Heart right ventricle (tissue), 16 donors: ENCODE results near the gene GNG2. TPM values are rescaled to one million over a fixed set of nuclear protein-coding genes. Genes with fewer than 3 reads are reported as not detected.

Source experiments
- ATAC-seq, 8 donors: fragments of 200-7000 bp; cut with Tn5 transposase; one replicate each; pipeline ENCODE4 v1.9.1; 2020; ENCODE audit warnings: mild to moderate bottlenecking in 8 of 8, moderate library complexity in 8 of 8, moderate number of reproducible peaks in 1 of 8
- DNase-seq, 2 donors: peaks; one replicate each; pipeline ENCODE4 v3.0.0-alpha.2; 2020
- H3K27ac ChIP-seq, 10 donors: fragments of 200-600 bp; sonication (generic) in 2 of 10; one replicate each; pipeline versions ENCODE4 v1.5.0 to v1.8.0; 2020 to 2022; ENCODE audit warnings: mild to moderate bottlenecking in 3 of 10
- H3K27me3 ChIP-seq, 7 donors: fragments of 200-600 bp; one replicate each; pipeline ENCODE4 v1.8.0; 2021 to 2022; ENCODE audit warnings: mild to moderate bottlenecking in 2 of 7
- H3K36me3 ChIP-seq, 9 donors: fragments of 200-600 bp; sonication (generic) in 1 of 9; one replicate each; pipeline versions ENCODE4 v1.5.0 to v1.8.0; 2020 to 2022; ENCODE audit warnings: mild to moderate bottlenecking in 2 of 9
- H3K4me1 ChIP-seq, 9 donors: fragments of 200-600 bp; sonication (generic) in 1 of 9; one replicate each; pipeline versions ENCODE4 v1.5.0 to v1.8.0; 2020 to 2022; ENCODE audit warnings: mild to moderate bottlenecking in 4 of 9
- H3K4me3 ChIP-seq, 10 donors: fragments of 200-600 bp; sonication (generic) in 2 of 10; one replicate each; pipeline versions ENCODE4 v1.5.0 to v1.8.0; 2020 to 2022; ENCODE audit warnings: mild to moderate bottlenecking in 7 of 10, moderate library complexity in 2 of 10
- H3K9me3 ChIP-seq, 11 donors: fragments of 200-600 bp in 10 of 11; sonication (generic) in 2 of 11; one replicate each; pipeline versions ENCODE4 v1.5.0 to v1.8.0; 2013 to 2022; ENCODE audit warnings: mild to moderate bottlenecking in 2 of 11, control low read depth in 1 of 11, moderate library complexity in 1 of 11
- WGBS, 2 donors: extraction: QIAGEN DNeasy Blood & Tissue Kit; methylation state at CpG; one replicate each; pipeline ENCODE4 v1.1.7; 2013; ENCODE audit warnings: inconsistent platforms in 1 of 2; 5-methylcytosine and 5-hydroxymethylcytosine counted together
- intact Hi-C, 10 donors: fragments of 100-400 bp; cut with DNase I; formaldehyde crosslinking; loops; one replicate each; pipeline versions ENCODE4 v1.11.1 to v1.14.2; 2022
- polyA plus RNA-seq, 2 donors: library from polyadenylated mRNA; stranded (reverse); fragments of 200-250 nt; gene quantifications; one replicate each; pipeline ENCODE4 v1.2.3, GENCODE V29; 2013
- total RNA-seq, 10 donors: library from RNA; stranded (reverse); fragmentation: NEBNext Ultra II Directional in 3 of 10; extraction: Animal tissue kit (Norgen Biotek cat#: 25700) in 3 of 10; gene quantifications; one replicate each; pipeline versions ENCODE4 v1.2.1 to v1.2.4, GENCODE V29; 2021 to 2023
- TF ChIP-seq, protein P1 (sequence below), 9 donors: fragments of 200-600 bp; sonication (generic) in 2 of 9; IDR thresholded peaks; one replicate each; pipeline versions ENCODE4 v1.5.0 to v1.8.0; 2021 to 2022; ENCODE audit warnings: antibody characterized with exemption in 9 of 9, mild to moderate bottlenecking in 5 of 9, moderate library complexity in 1 of 9
- donor health status: Arrhythmogenic right ventricular cardiomyopathy.
- donor health status: ischemic (EF 13 %, LVEDD 7.1; RV severe dilation, severe dysfunction).
- donor health status: healthy with polysubstance abuse.
- donor health status: DM: no; HTN: yes; CAD: no.
- donor health status: DM: no; HTN: no; CAD: no.
- donor health status: ischemic (EF 25% LVEDD 6.9; RV normal size, moderate dysfunction).
- donor health status: ischemic (EF 25% LVEDD 5.7; RV mildly dilated, moderate dysfunction).
- donor health status: healthy.
- donor health status: DM: yes; HTN: yes; CAD: no.
- donor health status: Ischemic cardiomyopathy.
- donor health status: ischemic (EF 35%, LVEDD 5.7; RV mildly dilated, moderate dysfunction).
- donor health status: nonischemic (EF 11% LVEDD 7.7; RV severe dilation, severe dysfunction).
- donor health status: DM: yes; HTN: yes; CAD: no.
- donor health status: PGD.
- donor health status: ischemic (EF 29% LVEDD 5.4; RV normal size, mild dysfunction).
- donor health status: nonischemic (EF 23%, LVEDD 6.1; RV moderate dilation, normal function).

The GNG2 gene
- total and polyA plus RNA-seq, 12 donors, result 3.6 to 20.6 (median 7.2) TPM

DNA sequence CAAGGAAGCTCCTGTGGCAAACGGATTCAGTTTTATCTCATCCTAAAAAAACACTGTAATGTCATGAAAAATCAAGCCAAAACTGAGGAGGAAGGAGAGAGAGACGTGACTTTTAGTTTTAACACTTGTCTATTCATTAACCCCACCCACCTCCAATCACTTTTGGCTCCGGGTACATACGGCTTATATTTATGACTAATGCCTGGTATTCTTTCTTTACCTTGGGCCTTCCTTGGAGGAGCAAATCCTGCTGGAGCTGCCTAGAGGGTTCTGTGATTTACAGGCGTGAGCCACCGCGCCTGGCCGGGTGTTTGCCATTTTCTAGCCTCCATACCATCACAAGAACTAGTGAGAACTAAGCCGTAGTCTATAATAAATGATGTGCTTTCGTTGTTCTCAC lies 68.2 kb downstream of the GNG2 start:
- TF ChIP-seq, protein P1, sequence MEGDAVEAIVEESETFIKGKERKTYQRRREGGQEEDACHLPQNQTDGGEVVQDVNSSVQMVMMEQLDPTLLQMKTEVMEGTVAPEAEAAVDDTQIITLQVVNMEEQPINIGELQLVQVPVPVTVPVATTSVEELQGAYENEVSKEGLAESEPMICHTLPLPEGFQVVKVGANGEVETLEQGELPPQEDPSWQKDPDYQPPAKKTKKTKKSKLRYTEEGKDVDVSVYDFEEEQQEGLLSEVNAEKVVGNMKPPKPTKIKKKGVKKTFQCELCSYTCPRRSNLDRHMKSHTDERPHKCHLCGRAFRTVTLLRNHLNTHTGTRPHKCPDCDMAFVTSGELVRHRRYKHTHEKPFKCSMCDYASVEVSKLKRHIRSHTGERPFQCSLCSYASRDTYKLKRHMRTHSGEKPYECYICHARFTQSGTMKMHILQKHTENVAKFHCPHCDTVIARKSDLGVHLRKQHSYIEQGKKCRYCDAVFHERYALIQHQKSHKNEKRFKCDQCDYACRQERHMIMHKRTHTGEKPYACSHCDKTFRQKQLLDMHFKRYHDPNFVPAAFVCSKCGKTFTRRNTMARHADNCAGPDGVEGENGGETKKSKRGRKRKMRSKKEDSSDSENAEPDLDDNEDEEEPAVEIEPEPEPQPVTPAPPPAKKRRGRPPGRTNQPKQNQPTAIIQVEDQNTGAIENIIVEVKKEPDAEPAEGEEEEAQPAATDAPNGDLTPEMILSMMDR (IDR thresholded peaks at IDR 0.05), result no peak
- Histone ChIP-seq H3K4me1 (peaks cover 0 to 40% (median 0%) of the 10 kb centered on the region in 9 donors), H3K9me3 (no peaks in the 10 kb centered on the region), H3K4me3 (no peak overlapping the region), H3K27me3 (no peaks in the 10 kb centered on the region), H3K27ac (no peak overlapping the region), H3K36me3 (no peaks in the 10 kb centered on the region)
- WGBS, 2 donors, result 87 to 90% methylated on average over 10 of the region's 10 CpGs
- DNase-seq (no peak), ATAC-seq (no peak)
- intact Hi-C loops, result no loop called here

DNA sequence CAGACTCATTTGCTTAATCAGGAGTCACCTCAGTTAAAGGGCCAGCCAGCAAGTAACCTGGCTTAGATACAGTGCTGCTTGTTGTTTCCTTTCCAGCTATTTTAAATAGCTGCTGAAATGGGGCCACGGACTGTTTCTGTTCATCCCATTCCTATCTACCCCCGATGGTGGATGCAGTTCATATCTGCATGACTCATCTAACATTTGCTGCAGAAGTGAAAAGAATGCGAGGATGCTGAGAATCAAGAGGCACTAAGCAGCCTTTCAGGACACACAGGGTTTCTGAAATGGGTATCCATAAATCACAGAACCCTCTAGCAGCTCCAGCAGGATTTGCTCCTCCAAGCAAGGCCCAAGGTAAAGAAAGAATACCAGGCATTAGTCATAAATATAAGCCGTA lies 68.8 kb downstream of the GNG2 start:
- no peaks in the 10 kb centered on the region for H3K27me3 ChIP-seq
- 49% methylated on average over 4 of the region's 4 CpGs for WGBS, 2 donors
- H3K4me3 ChIP-seq, result no peak overlapping the region
- ATAC-seq (no peak), DNase-seq (no peak)
- intact Hi-C loops, result no loop called here
- no peaks in the 10 kb centered on the region for H3K36me3 ChIP-seq
- no peak overlapping the region for H3K27ac ChIP-seq
- H3K9me3 ChIP-seq, result no peaks in the 10 kb centered on the region
- TF ChIP-seq, protein P1 (IDR thresholded peaks at IDR 0.05), result no peak
- H3K4me1 ChIP-seq, result peaks cover 0 to 41% (median 0%) of the 10 kb centered on the region in 9 donors

DNA sequence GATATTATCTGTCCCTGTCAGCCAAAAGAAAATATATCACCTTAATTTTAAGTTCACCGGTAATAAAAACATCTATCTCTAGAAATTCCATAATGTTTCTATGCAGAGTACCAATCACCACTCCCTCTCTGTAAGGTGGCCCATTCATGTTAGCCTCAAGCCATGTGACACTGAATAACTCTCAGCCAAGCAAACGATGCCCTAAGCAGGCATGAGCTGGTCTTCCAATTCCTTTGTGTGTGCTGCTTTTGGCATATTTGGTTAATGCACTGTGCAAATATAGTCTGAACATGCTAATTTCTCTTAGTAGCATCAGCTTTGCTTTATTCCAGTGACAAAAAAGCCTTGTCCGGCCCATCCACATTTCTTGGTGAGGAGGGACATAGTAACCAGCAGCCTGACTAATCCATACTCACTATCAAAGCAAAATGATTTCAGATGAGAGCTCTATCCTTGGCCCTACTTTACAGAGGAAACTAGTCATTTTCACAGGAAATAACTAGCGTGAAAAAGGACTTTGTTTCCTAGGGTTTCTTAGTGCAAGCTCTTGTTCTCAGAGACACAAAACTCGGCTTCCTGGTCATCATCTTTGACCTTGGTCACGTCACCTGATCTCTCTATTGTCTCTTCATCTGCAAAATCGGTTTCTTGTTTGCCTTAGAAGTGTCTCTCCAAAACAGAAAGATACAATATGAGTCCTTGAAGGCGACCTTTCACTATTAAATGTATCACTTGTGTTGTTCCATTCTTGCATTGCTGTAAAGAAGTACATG lies 69.7 kb downstream of the GNG2 start:
- no peaks in the 10 kb centered on the region for H3K36me3 ChIP-seq
- intact Hi-C loops, result no loop called here
- no peak overlapping the region for H3K4me3 ChIP-seq
- H3K4me1 ChIP-seq, result peaks cover 0 to 35% (median 0%) of the 10 kb centered on the region in 9 donors
- no peaks in the 10 kb centered on the region for H3K9me3 ChIP-seq
- 73 to 83% methylated on average over 8 of the region's 8 CpGs for WGBS, 2 donors
- ATAC-seq, result no peak
- TF ChIP-seq, protein P1 (IDR thresholded peaks at IDR 0.05), result no peak
- H3K27me3 ChIP-seq, result no peaks in the 10 kb centered on the region
- no peak overlapping the region for H3K27ac ChIP-seq
- DNase-seq, result no peak

DNA sequence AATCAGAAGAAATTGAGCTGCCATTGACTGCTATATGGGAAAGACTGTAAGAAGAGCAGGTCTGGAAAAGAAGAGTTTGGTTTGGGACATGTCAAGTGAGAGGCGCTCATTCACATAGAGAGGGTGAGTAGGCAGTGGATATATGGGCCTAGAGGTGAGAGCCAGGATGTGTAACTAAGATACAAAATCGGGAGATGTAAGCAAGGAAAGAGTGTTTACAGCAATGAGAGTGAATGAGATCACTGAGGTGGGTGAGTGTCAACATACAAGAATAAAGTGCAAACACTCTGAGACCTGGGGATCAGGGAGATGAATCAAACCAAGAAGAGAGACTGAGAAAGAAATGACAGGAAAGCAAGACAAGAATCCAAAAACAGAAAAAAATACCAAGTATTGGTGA lies 70.9 kb downstream of the GNG2 start:
- WGBS, 2 donors, result 90 to 96% methylated on average over 2 of the region's 2 CpGs

More for the DNA sequence above, 70.9 kb downstream of the GNG2 start:
- TF ChIP-seq, protein P1 (IDR thresholded peaks at IDR 0.05), result no peak
- Histone ChIP-seq H3K4me3 (no peak overlapping the region), H3K27me3 (no peaks in the 10 kb centered on the region), H3K36me3 (no peaks in the 10 kb centered on the region), H3K4me1 (peaks cover 0 to 35% (median 0%) of the 10 kb centered on the region in 9 donors), H3K9me3 (no peaks in the 10 kb centered on the region), H3K27ac (no peak overlapping the region)
- intact Hi-C loops, result no loop called here
- DNase-seq, result no peak
- ATAC-seq, result no peak
